Measurements from ENCODE around the gene RPS2.

The RPS2 gene

DNA sequence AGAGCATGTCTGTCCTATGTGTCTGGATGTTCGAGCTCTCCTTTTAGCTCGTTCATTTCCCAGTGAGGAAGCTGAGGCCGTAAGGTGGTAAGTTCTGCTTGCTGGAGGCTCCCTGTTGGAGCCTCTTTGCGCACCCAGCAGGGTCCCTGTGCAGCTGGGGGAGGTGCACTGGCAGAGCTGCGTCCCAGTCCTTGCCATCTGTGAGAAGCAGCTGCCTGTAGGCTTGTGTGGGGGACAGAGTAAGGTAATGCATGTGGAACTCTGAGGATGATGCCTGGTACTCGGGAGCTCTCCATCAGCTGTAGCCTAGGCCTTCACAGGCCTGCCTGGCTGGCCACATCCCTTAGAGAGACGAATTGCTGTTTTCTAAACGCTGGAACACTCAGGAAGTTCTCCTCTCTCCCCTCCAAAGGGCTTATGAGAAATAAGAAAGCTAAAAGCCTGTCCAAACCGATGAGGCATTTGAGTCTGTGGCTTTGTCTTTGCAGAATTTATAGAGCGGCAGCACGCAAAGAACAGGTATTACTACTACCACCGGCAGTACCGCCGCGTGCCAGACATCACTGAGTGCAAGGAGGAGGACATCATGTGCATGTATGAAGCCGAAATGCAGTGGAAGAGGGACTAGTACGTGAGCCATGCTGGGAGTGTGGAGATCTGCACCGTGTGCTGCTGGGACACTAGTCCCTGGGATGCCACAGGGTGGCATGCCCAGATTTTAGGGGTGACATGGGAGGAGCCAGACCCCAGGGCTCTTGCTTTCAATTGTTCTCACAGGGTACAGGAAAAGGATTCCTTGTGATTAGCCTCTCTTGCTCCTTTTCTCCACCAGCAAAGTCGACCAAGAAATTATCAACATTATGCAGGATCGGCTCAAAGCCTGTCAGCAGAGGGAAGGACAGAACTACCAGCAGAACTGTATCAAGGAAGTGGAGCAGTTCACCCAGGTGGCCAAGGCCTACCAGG lies 3.7 kb downstream of the RPS2 start (continued):
- TF ChIP-seq ZNF223 (tag by site-specific recombination; IDR thresholded peaks at IDR 0.05) (no peak), ZNF660 (tag by site-specific recombination; IDR thresholded peaks at IDR 0.05) (0 out of 2 replicates have a peak, but pooled peaks have one; percentile 61), ZSCAN30 (tag by site-specific recombination; IDR thresholded peaks at IDR 0.05) (peak; percentile 63), ZNF837 (tag by site-specific recombination; IDR thresholded peaks at IDR 0.05) (0 out of 2 replicates have a peak, but pooled peaks have one; percentile 36), ZBTB20 (tag by site-specific recombination; IDR thresholded peaks at IDR 0.05) (peak; percentile 75), ZNF24 (tag by site-specific recombination; IDR thresholded peaks at IDR 0.05) (0 out of 2 replicates have a peak, but pooled peaks have one; percentile 51), ZNF76 (tag by site-specific recombination; IDR thresholded peaks at IDR 0.05; ENCODE audit: borderline replicate concordance, low read depth) (peak; percentile 91), ZIC2 (tag by site-specific recombination; IDR thresholded peaks at IDR 0.05) (peak; percentile 91), ZNF266 (tag by site-specific recombination; IDR thresholded peaks at IDR 0.05; ENCODE audit: low read depth) (no peak), ZBTB17 (tag by site-specific recombination; IDR thresholded peaks at IDR 0.05) (peak; percentile 95), SETDB1 (IDR thresholded peaks at IDR 0.05; ENCODE audit: insufficient read length, low read length) (no peak), ZNF404 (tag by site-specific recombination; IDR thresholded peaks at IDR 0.05) (no peak), ZEB2 (tag by site-specific recombination; IDR thresholded peaks at IDR 0.05) (peak; percentile 82), REPIN1 (tag by site-specific recombination; IDR thresholded peaks at IDR 0.05; ENCODE audit: low read depth) (0 out of 2 replicates have a peak, but pooled peaks have one; percentile 46), ZNF2 (tag by site-specific recombination; IDR thresholded peaks at IDR 0.05) (peak; percentile 92), TRIM28 (IDR thresholded peaks at IDR 0.05; ENCODE audit: borderline replicate concordance, low read length) (peak; percentile 67; the same call in 1 of the 2 replicates), GLI2 (tag by site-specific recombination; IDR thresholded peaks at IDR 0.05; ENCODE audit: borderline replicate concordance, low read depth) (no peak), ZNF600 (tag by site-specific recombination; IDR thresholded peaks at IDR 0.05) (peak; percentile 82), IKZF3 (tag by site-specific recombination; IDR thresholded peaks at IDR 0.05) (peak; percentile 93), EGR2 (tag by site-specific recombination; IDR thresholded peaks at IDR 0.05; ENCODE audit: low read depth) (no peak), ZBTB1 (tag by site-specific recombination; IDR thresholded peaks at IDR 0.05) (no peak)
- TF ChIP-seq, protein P1, sequence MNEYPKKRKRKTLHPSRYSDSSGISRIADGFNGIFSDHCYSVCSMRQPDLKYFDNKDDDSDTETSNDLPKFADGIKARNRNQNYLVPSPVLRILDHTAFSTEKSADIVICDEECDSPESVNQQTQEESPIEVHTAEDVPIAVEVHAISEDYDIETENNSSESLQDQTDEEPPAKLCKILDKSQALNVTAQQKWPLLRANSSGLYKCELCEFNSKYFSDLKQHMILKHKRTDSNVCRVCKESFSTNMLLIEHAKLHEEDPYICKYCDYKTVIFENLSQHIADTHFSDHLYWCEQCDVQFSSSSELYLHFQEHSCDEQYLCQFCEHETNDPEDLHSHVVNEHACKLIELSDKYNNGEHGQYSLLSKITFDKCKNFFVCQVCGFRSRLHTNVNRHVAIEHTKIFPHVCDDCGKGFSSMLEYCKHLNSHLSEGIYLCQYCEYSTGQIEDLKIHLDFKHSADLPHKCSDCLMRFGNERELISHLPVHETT (tag by site-specific recombination; IDR thresholded peaks at IDR 0.05): peak; percentile 38; the same call in 1 of the 2 replicates
- TF ChIP-seq, protein P2, sequence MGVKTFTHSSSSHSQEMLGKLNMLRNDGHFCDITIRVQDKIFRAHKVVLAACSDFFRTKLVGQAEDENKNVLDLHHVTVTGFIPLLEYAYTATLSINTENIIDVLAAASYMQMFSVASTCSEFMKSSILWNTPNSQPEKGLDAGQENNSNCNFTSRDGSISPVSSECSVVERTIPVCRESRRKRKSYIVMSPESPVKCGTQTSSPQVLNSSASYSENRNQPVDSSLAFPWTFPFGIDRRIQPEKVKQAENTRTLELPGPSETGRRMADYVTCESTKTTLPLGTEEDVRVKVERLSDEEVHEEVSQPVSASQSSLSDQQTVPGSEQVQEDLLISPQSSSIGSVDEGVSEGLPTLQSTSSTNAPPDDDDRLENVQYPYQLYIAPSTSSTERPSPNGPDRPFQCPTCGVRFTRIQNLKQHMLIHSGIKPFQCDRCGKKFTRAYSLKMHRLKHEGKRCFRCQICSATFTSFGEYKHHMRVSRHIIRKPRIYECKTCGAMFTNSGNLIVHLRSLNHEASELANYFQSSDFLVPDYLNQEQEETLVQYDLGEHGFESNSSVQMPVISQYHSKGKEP (tag by site-specific recombination; IDR thresholded peaks at IDR 0.05): peak; percentile 94
- TF ChIP-seq, protein P3, sequence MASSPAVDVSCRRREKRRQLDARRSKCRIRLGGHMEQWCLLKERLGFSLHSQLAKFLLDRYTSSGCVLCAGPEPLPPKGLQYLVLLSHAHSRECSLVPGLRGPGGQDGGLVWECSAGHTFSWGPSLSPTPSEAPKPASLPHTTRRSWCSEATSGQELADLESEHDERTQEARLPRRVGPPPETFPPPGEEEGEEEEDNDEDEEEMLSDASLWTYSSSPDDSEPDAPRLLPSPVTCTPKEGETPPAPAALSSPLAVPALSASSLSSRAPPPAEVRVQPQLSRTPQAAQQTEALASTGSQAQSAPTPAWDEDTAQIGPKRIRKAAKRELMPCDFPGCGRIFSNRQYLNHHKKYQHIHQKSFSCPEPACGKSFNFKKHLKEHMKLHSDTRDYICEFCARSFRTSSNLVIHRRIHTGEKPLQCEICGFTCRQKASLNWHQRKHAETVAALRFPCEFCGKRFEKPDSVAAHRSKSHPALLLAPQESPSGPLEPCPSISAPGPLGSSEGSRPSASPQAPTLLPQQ (tag by site-specific recombination; IDR thresholded peaks at IDR 0.05): no peak; the same call in 1 of the 2 replicates
- TF ChIP-seq, protein P4, sequence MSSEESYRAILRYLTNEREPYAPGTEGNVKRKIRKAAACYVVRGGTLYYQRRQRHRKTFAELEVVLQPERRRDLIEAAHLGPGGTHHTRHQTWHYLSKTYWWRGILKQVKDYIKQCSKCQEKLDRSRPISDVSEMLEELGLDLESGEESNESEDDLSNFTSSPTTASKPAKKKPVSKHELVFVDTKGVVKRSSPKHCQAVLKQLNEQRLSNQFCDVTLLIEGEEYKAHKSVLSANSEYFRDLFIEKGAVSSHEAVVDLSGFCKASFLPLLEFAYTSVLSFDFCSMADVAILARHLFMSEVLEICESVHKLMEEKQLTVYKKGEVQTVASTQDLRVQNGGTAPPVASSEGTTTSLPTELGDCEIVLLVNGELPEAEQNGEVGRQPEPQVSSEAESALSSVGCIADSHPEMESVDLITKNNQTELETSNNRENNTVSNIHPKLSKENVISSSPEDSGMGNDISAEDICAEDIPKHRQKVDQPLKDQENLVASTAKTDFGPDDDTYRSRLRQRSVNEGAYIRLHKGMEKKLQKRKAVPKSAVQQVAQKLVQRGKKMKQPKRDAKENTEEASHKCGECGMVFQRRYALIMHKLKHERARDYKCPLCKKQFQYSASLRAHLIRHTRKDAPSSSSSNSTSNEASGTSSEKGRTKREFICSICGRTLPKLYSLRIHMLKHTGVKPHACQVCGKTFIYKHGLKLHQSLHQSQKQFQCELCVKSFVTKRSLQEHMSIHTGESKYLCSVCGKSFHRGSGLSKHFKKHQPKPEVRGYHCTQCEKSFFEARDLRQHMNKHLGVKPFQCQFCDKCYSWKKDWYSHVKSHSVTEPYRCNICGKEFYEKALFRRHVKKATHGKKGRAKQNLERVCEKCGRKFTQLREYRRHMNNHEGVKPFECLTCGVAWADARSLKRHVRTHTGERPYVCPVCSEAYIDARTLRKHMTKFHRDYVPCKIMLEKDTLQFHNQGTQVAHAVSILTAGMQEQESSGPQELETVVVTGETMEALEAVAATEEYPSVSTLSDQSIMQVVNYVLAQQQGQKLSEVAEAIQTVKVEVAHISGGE (tag by site-specific recombination; conservative IDR thresholded peaks at IDR 0.05; ENCODE audit: low read depth): peak; percentile 25; the same call in 1 of the 2 replicates
